DOHH2 (cell line): Measurements from ENCODE around the gene COPG1.

Experiments used
- H3F3A ChIP-seq: fragments of 200-600 bp; sonication (generic), shearing (Covaris generic); 2 replicates; pipeline ENCODE4 v1.6.0; 2016; ENCODE audit warnings: antibody characterized with exemption, mild to moderate bottlenecking; ENCODE audit not compliant: control insufficient read depth, insufficient read depth
- H3K27ac ChIP-seq: fragments of 200-600 bp; sonication (generic); 2 replicates; pipeline ENCODE4 v1.5.1; 2014; ENCODE audit warnings: low read depth, mild to moderate bottlenecking, low read length, moderate library complexity
- H3K27me3 ChIP-seq: fragments of 200-600 bp; sonication (generic); 2 replicates; pipeline ENCODE4 v1.6.1; 2014; ENCODE audit warnings: mild to moderate bottlenecking, low read length, mixed read lengths; ENCODE audit not compliant: control insufficient read depth
- H3K36me3 ChIP-seq: fragments of 200-600 bp; sonication (generic); 2 replicates; pipeline ENCODE4 v1.6.1; 2014; ENCODE audit warnings: mild to moderate bottlenecking, low read length, moderate library complexity, mixed read lengths; ENCODE audit not compliant: control insufficient read depth
- H3K4me1 ChIP-seq: fragments of 200-600 bp; sonication (generic); 2 replicates; pipeline ENCODE4 v1.6.1; 2014; ENCODE audit warnings: mild to moderate bottlenecking, low read length, mixed read lengths; ENCODE audit not compliant: control insufficient read depth
- H3K4me2 ChIP-seq: fragments of 200-600 bp; sonication (generic); 2 replicates; pipeline ENCODE4 v1.6.0; 2014; ENCODE audit warnings: mild to moderate bottlenecking, low read length, moderate library complexity
- H3K4me3 ChIP-seq: fragments of 200-600 bp; sonication (generic); 2 replicates; pipeline ENCODE4 v1.5.1; 2014; ENCODE audit warnings: mild to moderate bottlenecking, low read length, mixed read lengths
- H3K79me2 ChIP-seq: fragments of 200-600 bp; sonication (generic); 2 replicates; pipeline ENCODE4 v1.6.1; 2014; ENCODE audit warnings: mild to moderate bottlenecking, low read length, mixed read lengths; ENCODE audit not compliant: control insufficient read depth
- H3K9me2 ChIP-seq: fragments of 200-600 bp; sonication (generic); replicated peaks from 2 replicates; pipeline ENCODE4 v1.6.1; 2014; ENCODE audit warnings: mild to moderate bottlenecking, low read length, mixed read lengths; ENCODE audit not compliant: control insufficient read depth
- H3K9me3 ChIP-seq: fragments of 200-600 bp; sonication (generic); 2 replicates; pipeline ENCODE4 v1.6.1; 2014; ENCODE audit warnings: antibody characterized with exemption, low read length, mixed read lengths; ENCODE audit not compliant: control insufficient read depth, insufficient read depth
- H4K20me1 ChIP-seq: fragments of 200-600 bp; sonication (generic); 2 replicates; pipeline ENCODE4 v1.6.0; 2014; ENCODE audit warnings: low read depth, mild to moderate bottlenecking, antibody characterized with exemption, low read length, moderate library complexity; ENCODE audit not compliant: control insufficient read depth, insufficient read depth
- EZH2phosphoT487 ChIP-seq: fragments of 200-600 bp; sonication (generic); IDR thresholded peaks from 2 replicates; pipeline ENCODE4 v1.6.1; 2017; ENCODE audit warnings: borderline replicate concordance, mild to moderate bottlenecking, antibody characterized with exemption, low read length, moderate library complexity, mixed read lengths
- TF ChIP-seq, protein P1 (sequence below): fragments of 200-600 bp; sonication (generic); IDR thresholded peaks from one replicate; pipeline ENCODE4 v1.5.1; 2014; ENCODE audit warnings: antibody characterized with exemption, mild to moderate bottlenecking, low read depth, low read length; ENCODE audit not compliant: poor library complexity, severe bottlenecking

The COPG1 gene

DNA sequence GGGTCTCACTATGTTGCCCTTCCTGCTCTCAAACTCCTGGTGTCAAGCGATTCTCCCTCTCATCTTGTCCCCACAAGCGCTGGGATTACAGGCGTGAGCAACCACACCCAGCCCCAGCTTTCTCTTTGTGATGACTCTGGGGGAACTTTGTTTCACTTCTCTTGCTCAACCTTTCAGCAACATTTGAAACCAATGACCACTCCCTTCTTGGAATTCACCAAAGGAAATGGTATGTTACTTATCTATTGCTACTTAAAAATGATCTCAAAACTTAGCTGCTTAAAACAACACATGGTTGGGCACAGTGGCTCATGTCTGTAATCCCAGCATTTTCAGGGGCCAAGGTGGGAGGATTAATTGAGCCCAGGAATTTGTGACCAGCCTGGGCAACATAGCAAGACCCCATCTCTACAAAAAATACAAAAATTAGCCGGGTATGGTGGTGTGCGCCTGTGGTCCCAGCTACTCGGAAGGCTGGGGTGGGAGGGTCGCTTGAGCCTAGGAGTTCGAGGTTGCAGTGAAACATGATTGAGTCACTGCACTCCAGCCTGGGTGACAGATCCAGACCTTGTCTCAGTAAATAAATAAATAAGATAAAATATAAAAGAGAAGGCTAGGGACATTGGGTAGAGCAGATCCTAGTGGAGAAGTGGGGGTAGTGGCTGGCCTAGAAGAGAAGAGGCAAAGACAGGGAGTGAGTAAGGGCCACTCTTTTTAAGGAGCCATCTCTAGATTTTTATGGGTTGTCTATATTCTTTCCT lies 10.3 kb upstream of the COPG1 start:
- Histone ChIP-seq H3K79me2 (no peaks in the 10 kb centered on the region), H3K9me2 (no peaks in the 10 kb centered on the region), H3K9me3 (no peaks in the 10 kb centered on the region), H3K36me3 (no peaks in the 10 kb centered on the region), H4K20me1 (no peaks in the 10 kb centered on the region), H3K4me2 (no peak overlapping the region), H3K4me3 (no peak overlapping the region), H3K27ac (no peak overlapping the region), H3F3A (no peaks in the 10 kb centered on the region), H3K4me1 (peaks cover 22% of the 10 kb centered on the region), H3K27me3 (no peaks in the 10 kb centered on the region)
- TF ChIP-seq EZH2phosphoT487, result no peak
- TF ChIP-seq, protein P1, sequence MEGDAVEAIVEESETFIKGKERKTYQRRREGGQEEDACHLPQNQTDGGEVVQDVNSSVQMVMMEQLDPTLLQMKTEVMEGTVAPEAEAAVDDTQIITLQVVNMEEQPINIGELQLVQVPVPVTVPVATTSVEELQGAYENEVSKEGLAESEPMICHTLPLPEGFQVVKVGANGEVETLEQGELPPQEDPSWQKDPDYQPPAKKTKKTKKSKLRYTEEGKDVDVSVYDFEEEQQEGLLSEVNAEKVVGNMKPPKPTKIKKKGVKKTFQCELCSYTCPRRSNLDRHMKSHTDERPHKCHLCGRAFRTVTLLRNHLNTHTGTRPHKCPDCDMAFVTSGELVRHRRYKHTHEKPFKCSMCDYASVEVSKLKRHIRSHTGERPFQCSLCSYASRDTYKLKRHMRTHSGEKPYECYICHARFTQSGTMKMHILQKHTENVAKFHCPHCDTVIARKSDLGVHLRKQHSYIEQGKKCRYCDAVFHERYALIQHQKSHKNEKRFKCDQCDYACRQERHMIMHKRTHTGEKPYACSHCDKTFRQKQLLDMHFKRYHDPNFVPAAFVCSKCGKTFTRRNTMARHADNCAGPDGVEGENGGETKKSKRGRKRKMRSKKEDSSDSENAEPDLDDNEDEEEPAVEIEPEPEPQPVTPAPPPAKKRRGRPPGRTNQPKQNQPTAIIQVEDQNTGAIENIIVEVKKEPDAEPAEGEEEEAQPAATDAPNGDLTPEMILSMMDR, result no peak

GRCh38 chr3:129239991-129240390 lies 9.4 kb upstream of the COPG1 start:
- peaks cover 13% of the 10 kb centered on the region for H3K4me1 ChIP-seq
- no peaks in the 10 kb centered on the region for H3K36me3 ChIP-seq
- no peaks in the 10 kb centered on the region for H3K9me3 ChIP-seq
- no peak overlapping the region for H3K4me3 ChIP-seq
- H3K79me2 ChIP-seq, result no peaks in the 10 kb centered on the region
- H4K20me1 ChIP-seq, result no peaks in the 10 kb centered on the region
- no peak for TF ChIP-seq EZH2phosphoT487
- TF ChIP-seq, protein P1, result no peak
- no peaks in the 10 kb centered on the region for H3F3A ChIP-seq
- no peaks in the 10 kb centered on the region for H3K27me3 ChIP-seq
- H3K9me2 ChIP-seq, result no peaks in the 10 kb centered on the region
- no peak overlapping the region for H3K4me2 ChIP-seq
- H3K27ac ChIP-seq, result no peak overlapping the region

DNA sequence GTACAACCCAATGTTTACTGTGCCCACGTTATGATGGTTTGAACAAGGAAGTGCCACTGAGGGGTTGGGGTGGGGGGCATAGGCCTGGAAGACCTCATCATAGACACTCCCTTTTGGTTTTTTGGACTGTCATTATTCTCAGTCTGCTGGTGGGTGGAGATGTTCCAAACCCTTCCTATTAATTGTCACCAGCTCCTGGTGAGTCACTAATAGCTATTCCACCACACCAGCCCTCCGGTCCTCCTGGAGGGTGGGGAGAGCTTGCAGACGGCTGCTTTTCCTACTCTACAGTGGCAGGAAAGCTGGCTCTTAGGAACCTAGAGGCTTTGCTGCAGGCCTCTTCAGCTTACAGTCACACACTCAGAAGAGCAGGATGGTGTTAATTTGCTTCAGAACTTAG lies 9.0 kb upstream of the COPG1 start:
- Histone ChIP-seq H3K36me3 (no peaks in the 10 kb centered on the region), H4K20me1 (no peaks in the 10 kb centered on the region), H3K9me2 (no peaks in the 10 kb centered on the region), H3K27me3 (no peaks in the 10 kb centered on the region), H3F3A (no peaks in the 10 kb centered on the region), H3K4me2 (no peak overlapping the region), H3K79me2 (no peaks in the 10 kb centered on the region), H3K4me1 (peaks cover 10% of the 10 kb centered on the region), H3K9me3 (no peaks in the 10 kb centered on the region), H3K4me3 (no peak overlapping the region), H3K27ac (no peak overlapping the region)
- TF ChIP-seq, protein P1, result no peak
- no peak for TF ChIP-seq EZH2phosphoT487
